Activated CD4-positive, CD25-positive, alpha-beta regulatory T cell treated with anti-CD3 and anti-CD28 coated beads, Interleukin-2, amount 50 U/mL, for 24 hours (primary cell): ENCODE data around the gene RNF114.
"Not testable (repeated sequence)": the region's sequence is repeated elsewhere in the genome, so short reads cannot be mapped to it uniquely, and the experiment has no call there.

Experiments used
- ATAC-seq, 2 donors: fragments of 150-1000 bp; cut with Tn5 transposase; one replicate each; pipeline ENCODE4 v1.10.0; 2021; ENCODE audit warnings: mild to moderate bottlenecking in 1 of 2, moderate library complexity in 1 of 2

The RNF114 gene

GRCh38 chr20:49936153-49937026 is at the start of gene RNF114:
RNF114 (plus strand) TSS chr20:49936397; CDS start chr20:49936413, 16 bp downstream.
- ATAC-seq: peak; percentile 87

- no peak for ATAC-seq
Measured at GRCh38 chr20:49886571-49887213, 49.5 kb upstream of the RNF114 start.

GRCh38 chr20:49887251-49888211 is 48.7 kb upstream of the RNF114 start:
- no peak for ATAC-seq

- peak in 1 of 2 donors; percentile 39 for ATAC-seq
Measured at GRCh38 chr20:49888212-49889000, 47.8 kb upstream of the RNF114 start.

GRCh38 chr20:49889001-49889934 is 46.9 kb upstream of the RNF114 start:
- ATAC-seq: no peak

GRCh38 chr20:49889935-49890333 is 46.3 kb upstream of the RNF114 start:
- ATAC-seq: no peak

GRCh38 chr20:49890471-49891361 is 45.5 kb upstream of the RNF114 start:
- ATAC-seq: no peak

GRCh38 chr20:49891476-49892110 is 44.6 kb upstream of the RNF114 start:
- ATAC-seq: no peak

- ATAC-seq: no peak
Measured at GRCh38 chr20:49892260-49892659, 43.9 kb upstream of the RNF114 start.

GRCh38 chr20:49892817-49893216 is 43.4 kb upstream of the RNF114 start:
- no peak for ATAC-seq

GRCh38 chr20:49893242-49894072 is 42.7 kb upstream of the RNF114 start:
- ATAC-seq: peak; percentile 72 to 88

- ATAC-seq: peak; percentile 45 to 52
Measured at GRCh38 chr20:49894073-49894470, 42.1 kb upstream of the RNF114 start.

GRCh38 chr20:49895474-49896093 is 40.6 kb upstream of the RNF114 start:
- ATAC-seq: not testable (repeated sequence)

GRCh38 chr20:49896204-49896603 is 40.0 kb upstream of the RNF114 start:
- no peak for ATAC-seq

GRCh38 chr20:49899541-49900383 is 36.4 kb upstream of the RNF114 start:
- no peak for ATAC-seq

GRCh38 chr20:49901588-49901987 is 34.6 kb upstream of the RNF114 start:
- ATAC-seq: no peak
